ENCODE data around the gene ZFP36L1. TPM values are rescaled to one million over a fixed set of nuclear protein-coding genes. Genes with fewer than 3 reads are reported as not detected.

Gene ZFP36L1
- total RNA-seq, 6 donors from 2014 or later, result 268 to 511 (median 385) TPM

GRCh38 chr14:68820999-68821683, 28.3 kb upstream of the ZFP36L1 start:
- WGBS, 2 donors, result 70 to 86% methylated on average over 4 to 17 of the region's 18 CpGs
- H3K9me3 ChIP-seq, result no peaks in the 10 kb centered on the region
- H3K36me3 ChIP-seq, result no peaks in the 10 kb centered on the region
- peaks cover 12 to 26% (median 16%) of the 10 kb centered on the region in 4 donors for H3K4me1 ChIP-seq
- no peak overlapping the region for H3K27ac ChIP-seq
- no peaks in the 10 kb centered on the region for H3K27me3 ChIP-seq
- H3K4me3 ChIP-seq, result no peak overlapping the region
- peak in 1 of 2 donors; percentile 78 for DNase-seq
- ATAC-seq (ENCODE audit: low FRiP score in 2 of 2), result no peak
- TF ChIP-seq POLR2AphosphoS5 (IDR thresholded peaks at IDR 0.05) (no peak), CTCF (IDR thresholded peaks at IDR 0.05) (no peak), POLR2A (IDR thresholded peaks at IDR 0.05) (no peak), EP300 (IDR thresholded peaks at IDR 0.05) (no peak)

GRCh38 chr14:68820536-68820935, 27.7 kb upstream of the ZFP36L1 start:
- WGBS, 2 donors, result 78 to 82% methylated on average over 4 of the region's 4 CpGs
- Histone ChIP-seq H3K36me3 (no peaks in the 10 kb centered on the region), H3K27ac (no peak overlapping the region), H3K4me3 (no peak overlapping the region), H3K4me1 (peaks cover 18 to 32% (median 23%) of the 10 kb centered on the region in 4 donors), H3K27me3 (no peaks in the 10 kb centered on the region), H3K9me3 (no peaks in the 10 kb centered on the region)
- no peak for DNase-seq
- ATAC-seq (ENCODE audit: low FRiP score in 2 of 2), result no peak
- TF ChIP-seq POLR2AphosphoS5 (IDR thresholded peaks at IDR 0.05) (no peak), CTCF (IDR thresholded peaks at IDR 0.05) (no peak), EP300 (IDR thresholded peaks at IDR 0.05) (no peak), POLR2A (IDR thresholded peaks at IDR 0.05) (no peak)

- Histone ChIP-seq H3K27ac (peak overlapping the region in 1 of 4 donors; percentile 54), H3K27me3 (no peaks in the 10 kb centered on the region), H3K4me1 (peaks cover 22 to 36% (median 27%) of the 10 kb centered on the region in 4 donors), H3K9me3 (no peaks in the 10 kb centered on the region), H3K4me3 (no peak overlapping the region), H3K36me3 (no peaks in the 10 kb centered on the region)
- WGBS, 2 donors, result 89 to 100% methylated on average over 7 to 9 of the region's 9 CpGs
- no peak for TF ChIP-seq CTCF (IDR thresholded peaks at IDR 0.05)
- TF ChIP-seq POLR2AphosphoS5 (IDR thresholded peaks at IDR 0.05), result no peak
- no peak for TF ChIP-seq POLR2A (IDR thresholded peaks at IDR 0.05)
- TF ChIP-seq EP300 (IDR thresholded peaks at IDR 0.05), result no peak
- DNase-seq, result no peak
- ATAC-seq (ENCODE audit: low FRiP score in 2 of 2), result no peak
Measured at GRCh38 chr14:68820119-68820518, 27.3 kb upstream of the ZFP36L1 start.

GRCh38 chr14:68819260-68819691, 26.4 kb upstream of the ZFP36L1 start:
- H3K36me3 ChIP-seq, result no peaks in the 10 kb centered on the region
- DNase-seq (peak; percentile 69 to 81), ATAC-seq (ENCODE audit: low FRiP score in 2 of 2) (peak in 1 of 2 donors; percentile 32)
- H3K9me3 ChIP-seq, result no peaks in the 10 kb centered on the region
- TF ChIP-seq EP300 (IDR thresholded peaks at IDR 0.05), result no peak
- no peak for TF ChIP-seq CTCF (IDR thresholded peaks at IDR 0.05)
- no peak for TF ChIP-seq POLR2A (IDR thresholded peaks at IDR 0.05)
- no peak for TF ChIP-seq POLR2AphosphoS5 (IDR thresholded peaks at IDR 0.05)
- no peaks in the 10 kb centered on the region for H3K27me3 ChIP-seq
- H3K4me1 ChIP-seq, result peaks cover 24 to 39% (median 29%) of the 10 kb centered on the region in 4 donors
- H3K27ac ChIP-seq, result peak overlapping the region in 3 of 4 donors; percentile 3 to 70 (median 54)
- WGBS, 2 donors, result 54 to 67% methylated on average over 6 to 10 of the region's 10 CpGs
- H3K4me3 ChIP-seq, result no peak overlapping the region

Measured in upper lobe of left lung (tissue), 6 donors.